ENCODE results near the gene GINS3. TPM values are rescaled to one million over a fixed set of nuclear protein-coding genes. Genes with fewer than 3 reads are reported as not detected.

The GINS3 gene
- total RNA-seq, 1 experiment from 2014 or later = 17.5 TPM

DNA sequence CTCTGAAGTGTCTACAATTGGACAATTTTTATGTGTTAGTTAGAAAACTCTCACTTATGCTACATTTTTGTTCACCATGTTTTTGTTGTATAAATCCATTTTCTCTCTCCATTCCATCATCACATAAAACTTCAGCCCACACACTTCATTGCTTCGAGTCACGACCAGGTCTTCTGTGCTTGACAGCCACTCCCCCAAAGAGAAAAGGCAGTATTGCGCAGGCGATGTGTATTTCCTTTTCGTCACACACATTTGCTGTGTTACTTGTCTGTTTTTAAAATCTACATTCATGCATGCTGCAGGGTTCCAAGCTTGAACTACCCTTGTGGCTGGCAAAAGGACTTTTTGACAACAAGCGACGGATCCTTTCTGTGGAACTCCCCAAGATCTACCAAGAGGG lies 10.5 kb downstream of the GINS3 start:
- intact Hi-C loops (cut with micrococcal nuclease) = no loop called here
- Histone ChIP-seq H3K9me2 (replicated peaks; ENCODE audit: low read length) (no peaks in the 10 kb centered on the region), H3K4me1 (ENCODE audit: insufficient read depth, low read length) (peaks cover 20% of the 10 kb centered on the region), H4K20me1 (ENCODE audit: low read length) (no peaks in the 10 kb centered on the region), H3K4me3 (ENCODE audit: low read length) (no peak overlapping the region), H3K79me2 (ENCODE audit: low read length) (peaks cover 26% of the 10 kb centered on the region), H3F3A (ENCODE audit: low read length, unreplicated experiment) (no peaks in the 10 kb centered on the region), H2AFZ (ENCODE audit: low read length) (no peak overlapping the region), H3K27ac (ENCODE audit: low read length) (no peak overlapping the region), H3K9ac (ENCODE audit: low read length) (no peak overlapping the region), H3K36me3 (ENCODE audit: low read depth, low read length) (peaks cover 11% of the 10 kb centered on the region), H3K4me2 (ENCODE audit: low read length) (no peak overlapping the region), H3K27me3 (ENCODE audit: low read length) (no peaks in the 10 kb centered on the region), H3K9me3 (ENCODE audit: low read length) (no peaks in the 10 kb centered on the region)
- ATAC-seq (no peak), DNase-seq (no peak)
- CTCF ChIA-PET = no interaction called here
- POLR2A ChIA-PET (ENCODE audit: unreplicated experiment) = no interaction called here
- no TSS peak for BruUV-seq (replicated peaks)
- TF ChIP-seq EZH2phosphoT487 (IDR thresholded peaks at IDR 0.05; ENCODE audit: borderline replicate concordance, low read length) (no peak), EZH2 (IDR thresholded peaks at IDR 0.05; ENCODE audit: low read length, unreplicated experiment) (no peak)
- TF ChIP-seq, protein P1, sequence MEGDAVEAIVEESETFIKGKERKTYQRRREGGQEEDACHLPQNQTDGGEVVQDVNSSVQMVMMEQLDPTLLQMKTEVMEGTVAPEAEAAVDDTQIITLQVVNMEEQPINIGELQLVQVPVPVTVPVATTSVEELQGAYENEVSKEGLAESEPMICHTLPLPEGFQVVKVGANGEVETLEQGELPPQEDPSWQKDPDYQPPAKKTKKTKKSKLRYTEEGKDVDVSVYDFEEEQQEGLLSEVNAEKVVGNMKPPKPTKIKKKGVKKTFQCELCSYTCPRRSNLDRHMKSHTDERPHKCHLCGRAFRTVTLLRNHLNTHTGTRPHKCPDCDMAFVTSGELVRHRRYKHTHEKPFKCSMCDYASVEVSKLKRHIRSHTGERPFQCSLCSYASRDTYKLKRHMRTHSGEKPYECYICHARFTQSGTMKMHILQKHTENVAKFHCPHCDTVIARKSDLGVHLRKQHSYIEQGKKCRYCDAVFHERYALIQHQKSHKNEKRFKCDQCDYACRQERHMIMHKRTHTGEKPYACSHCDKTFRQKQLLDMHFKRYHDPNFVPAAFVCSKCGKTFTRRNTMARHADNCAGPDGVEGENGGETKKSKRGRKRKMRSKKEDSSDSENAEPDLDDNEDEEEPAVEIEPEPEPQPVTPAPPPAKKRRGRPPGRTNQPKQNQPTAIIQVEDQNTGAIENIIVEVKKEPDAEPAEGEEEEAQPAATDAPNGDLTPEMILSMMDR (conservative IDR thresholded peaks at IDR 0.05; ENCODE audit: low read depth, low read length) = no peak

DNA sequence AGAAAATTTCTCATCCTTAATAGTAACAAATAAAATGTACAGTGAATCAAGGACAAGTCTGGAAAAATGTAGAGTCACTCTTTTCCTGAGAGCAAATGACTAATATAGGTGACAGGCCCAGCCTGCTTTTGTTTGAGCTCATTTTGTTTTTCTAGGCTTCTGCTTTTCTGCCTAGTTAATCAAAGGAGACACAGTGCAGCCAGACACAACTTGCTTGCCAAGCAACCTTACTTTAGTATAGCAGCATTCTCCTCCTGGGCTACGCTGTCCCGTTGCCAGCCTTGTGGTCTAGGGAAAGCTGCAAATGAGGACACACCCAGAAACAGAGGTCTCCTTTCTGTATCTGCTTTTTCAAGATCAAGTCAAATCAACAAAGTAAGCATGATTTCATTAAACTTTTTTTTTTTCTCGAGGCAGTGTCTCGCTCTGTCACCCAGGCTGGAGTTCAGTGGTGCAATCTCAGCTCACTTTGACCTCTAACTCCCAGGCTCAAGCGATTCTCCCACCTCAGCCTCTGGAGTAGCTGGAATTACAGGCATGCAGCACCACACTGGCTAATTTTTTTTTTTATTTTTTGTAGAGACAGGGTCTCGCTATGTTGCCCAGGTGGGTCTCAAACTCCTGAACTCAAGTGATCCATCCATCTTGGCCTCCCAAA lies 17.2 kb downstream of the GINS3 start:
- H3K36me3 ChIP-seq (ENCODE audit: low read depth, low read length) = peaks cover 4% of the 10 kb centered on the region; the same call in 1 of the 2 replicates
- BruUV-seq (replicated peaks) = no TSS peak
- H4K20me1 ChIP-seq (ENCODE audit: low read length) = no peaks in the 10 kb centered on the region
- H3K9me2 ChIP-seq (replicated peaks; ENCODE audit: low read length) = no peaks in the 10 kb centered on the region
- H3K4me2 ChIP-seq (ENCODE audit: low read length) = peak overlapping the region; percentile 75
- no peak for TF ChIP-seq EZH2phosphoT487 (IDR thresholded peaks at IDR 0.05; ENCODE audit: borderline replicate concordance, low read length)
- TF ChIP-seq, protein P1 (conservative IDR thresholded peaks at IDR 0.05; ENCODE audit: low read depth, low read length) = no peak
- TF ChIP-seq EZH2 (IDR thresholded peaks at IDR 0.05; ENCODE audit: low read length, unreplicated experiment) = no peak
- peak overlapping the region; percentile 65 for H2AFZ ChIP-seq (ENCODE audit: low read length)
- H3K27ac ChIP-seq (ENCODE audit: low read length) = peak overlapping the region; percentile 82
- no peaks in the 10 kb centered on the region for H3K9me3 ChIP-seq (ENCODE audit: low read length)
- H3K27me3 ChIP-seq (ENCODE audit: low read length) = no peaks in the 10 kb centered on the region
- peaks cover 24% of the 10 kb centered on the region for H3K4me1 ChIP-seq (ENCODE audit: insufficient read depth, low read length)
- H3F3A ChIP-seq (ENCODE audit: low read length, unreplicated experiment) = no peaks in the 10 kb centered on the region
- no peaks in the 10 kb centered on the region for H3K79me2 ChIP-seq (ENCODE audit: low read length)
- CTCF ChIA-PET = interaction anchor here (0.5 to 1.2 kb wide), 4 partner anchors 43 to 78 kb away, joined by 4 to 5 read pairs (median 4); no protein-coding TSS in a partner anchor
- DNase-seq (peak; percentile 82), ATAC-seq (peak; percentile 96)
- H3K4me3 ChIP-seq (ENCODE audit: low read length) = peak overlapping the region; percentile 38
- POLR2A ChIA-PET (ENCODE audit: unreplicated experiment) = interaction anchor here (0.6 kb wide), 1 partner anchor 947 kb away, joined by 3 read pairs; the partner anchor contains the start of gene POLR2C
- 0 out of 2 replicates have a peak overlapping the region, but pooled peaks have one; percentile 15 for H3K9ac ChIP-seq (ENCODE audit: low read length)
- intact Hi-C loops (cut with micrococcal nuclease) = loop anchor here (5.0 kb wide), 1 partner anchor 38 kb away; no protein-coding TSS in a partner anchor

DNA sequence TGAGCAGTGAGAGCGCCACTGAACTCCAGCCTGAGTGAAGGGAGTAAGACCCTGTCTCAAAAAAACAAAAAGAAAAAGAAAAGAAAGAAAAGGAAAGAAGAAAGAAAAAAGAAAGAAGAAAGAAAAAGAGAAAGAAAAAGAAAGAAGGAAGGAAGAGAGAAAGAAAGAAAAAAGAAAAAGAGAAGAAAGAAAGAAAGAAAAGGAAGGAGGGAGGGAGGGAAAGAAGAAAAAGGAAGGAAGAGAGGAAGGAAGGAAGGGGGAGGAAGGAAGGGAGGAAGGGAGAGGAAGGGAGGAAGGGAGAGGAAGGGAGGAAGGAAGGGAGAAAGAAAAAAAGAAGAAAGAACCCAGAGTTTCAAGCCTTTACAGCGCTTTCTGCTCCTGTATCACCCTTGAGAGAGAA lies 19.1 kb downstream of the GINS3 start:
- no peaks in the 10 kb centered on the region for H3K9me2 ChIP-seq (replicated peaks; ENCODE audit: low read length)
- no peaks in the 10 kb centered on the region for H3K27me3 ChIP-seq (ENCODE audit: low read length)
- no peaks in the 10 kb centered on the region for H4K20me1 ChIP-seq (ENCODE audit: low read length)
- H3K79me2 ChIP-seq (ENCODE audit: low read length) = no peaks in the 10 kb centered on the region
- H3K27ac ChIP-seq (ENCODE audit: low read length) = no peak overlapping the region
- H3K4me2 ChIP-seq (ENCODE audit: low read length) = no peak overlapping the region
- H3K36me3 ChIP-seq (ENCODE audit: low read depth, low read length) = no peaks in the 10 kb centered on the region
- H2AFZ ChIP-seq (ENCODE audit: low read length) = no peak overlapping the region
- TF ChIP-seq, protein P1 (conservative IDR thresholded peaks at IDR 0.05; ENCODE audit: low read depth, low read length) = no peak
- TF ChIP-seq EZH2phosphoT487 (IDR thresholded peaks at IDR 0.05; ENCODE audit: borderline replicate concordance, low read length) = no peak
- TF ChIP-seq EZH2 (IDR thresholded peaks at IDR 0.05; ENCODE audit: low read length, unreplicated experiment) = no peak
- CTCF ChIA-PET = no interaction called here
- DNase-seq = no peak
- no TSS peak for BruUV-seq (replicated peaks)
- H3K9ac ChIP-seq (ENCODE audit: low read length) = no peak overlapping the region
- intact Hi-C loops (cut with micrococcal nuclease) = no loop called here
- H3K9me3 ChIP-seq (ENCODE audit: low read length) = no peaks in the 10 kb centered on the region
- peaks cover 24% of the 10 kb centered on the region for H3K4me1 ChIP-seq (ENCODE audit: insufficient read depth, low read length)
- ATAC-seq = no peak
- H3K4me3 ChIP-seq (ENCODE audit: low read length) = no peak overlapping the region
- POLR2A ChIA-PET (ENCODE audit: unreplicated experiment) = interaction anchor here (0.7 kb wide), 1 partner anchor 41 kb away, joined by 7 read pairs; no protein-coding TSS in a partner anchor
- no peaks in the 10 kb centered on the region for H3F3A ChIP-seq (ENCODE audit: low read length, unreplicated experiment)
